T-helper 17 cell (primary cell): ENCODE results near the gene RAG2. TPM values are rescaled to one million over a fixed set of nuclear protein-coding genes. Genes with fewer than 3 reads are reported as not detected.
"Not testable (repeated sequence)": the region's sequence is repeated elsewhere in the genome, so short reads cannot be mapped to it uniquely, and the experiment has no call there.

Source experiments
- ATAC-seq: fragments of 150-1000 bp; cut with Tn5 transposase; 2 replicates; pipeline ENCODE4 v1.10.0; 2021; ENCODE audit warnings: mild to moderate bottlenecking, moderate library complexity
- DNase-seq, 3 donors: peaks; one replicate each; pipeline versions ENCODE4 v3.0.0 to v3.0.0-alpha.2; 2020 to 2021
- H3K9me3 ChIP-seq: one replicate; pipeline ENCODE4 v1.7.0; 2013; ENCODE audit warnings: low read length, mild to moderate bottlenecking; ENCODE audit not compliant: control insufficient read depth, poor library complexity, severe bottlenecking
- H3K27ac Mint-ChIP-seq: one replicate; pipeline ENCODE4 v1.8.0; 2022; ENCODE audit warnings: mild to moderate bottlenecking, moderate library complexity, mixed read lengths
- H3K27me3 Mint-ChIP-seq: one replicate; pipeline ENCODE4 v1.8.0; 2022; ENCODE audit warnings: mixed read lengths
- H3K36me3 Mint-ChIP-seq: one replicate; pipeline ENCODE4 v1.8.0; 2022; ENCODE audit warnings: low read depth, mixed read lengths
- H3K4me1 Mint-ChIP-seq: one replicate; pipeline ENCODE4 v1.8.0; 2022; ENCODE audit warnings: mild to moderate bottlenecking, mixed read lengths
- H3K4me3 Mint-ChIP-seq: one replicate; pipeline ENCODE4 v1.8.0; 2022; ENCODE audit warnings: mild to moderate bottlenecking, moderate library complexity, mixed read lengths
- total RNA-seq, 4 donors: library from RNA in 2 of 4; stranded (reverse) in 2 of 4; gene quantifications; one replicate each; pipeline ENCODE4 v1.2.3 and lab custom pipeline; 2022 to 2026

The RAG2 gene
- total RNA-seq, 2 donors from 2014 or later, result not detected

- ATAC-seq (peak; percentile 75), DNase-seq (no peak)
- H3K9me3 ChIP-seq, result no peaks in the 10 kb centered on the region
- H3K4me3 Mint-ChIP-seq, result peak overlapping the region; percentile 63
- H3K27me3 Mint-ChIP-seq, result peaks cover under 1% of the 10 kb centered on the region
- peaks cover 19% of the 10 kb centered on the region for H3K4me1 Mint-ChIP-seq
- no peaks in the 10 kb centered on the region for H3K36me3 Mint-ChIP-seq
- H3K27ac Mint-ChIP-seq, result peak overlapping the region; percentile 27
Measured at GRCh38 chr11:36558571-36559413, 39.2 kb downstream of the RAG2 start.

GRCh38 chr11:36557991-36558390 is 40.0 kb downstream of the RAG2 start:
- H3K4me3 Mint-ChIP-seq, result peak overlapping the region; percentile 63
- H3K27me3 Mint-ChIP-seq, result no peaks in the 10 kb centered on the region
- DNase-seq (no peak), ATAC-seq (no peak)
- no peaks in the 10 kb centered on the region for H3K36me3 Mint-ChIP-seq
- peaks cover 19% of the 10 kb centered on the region for H3K4me1 Mint-ChIP-seq
- peak overlapping the region; percentile 27 for H3K27ac Mint-ChIP-seq
- H3K9me3 ChIP-seq, result no peaks in the 10 kb centered on the region

- ATAC-seq, H3K9me3 ChIP-seq, H3K27ac Mint-ChIP-seq, H3K36me3 Mint-ChIP-seq, H3K4me3 Mint-ChIP-seq, DNase-seq, H3K27me3 Mint-ChIP-seq: not testable (repeated sequence)
- H3K4me1 Mint-ChIP-seq, result peaks cover 19% of the 10 kb centered on the region
Measured at GRCh38 chr11:36557390-36557789, 40.6 kb downstream of the RAG2 start.

GRCh38 chr11:36550385-36551115 is 47.5 kb downstream of the RAG2 start:
- Mint-ChIP-seq H3K27me3 (peaks cover 17% of the 10 kb centered on the region), H3K4me3 (no peak overlapping the region)
- ATAC-seq, result no peak

More at GRCh38 chr11:36550385-36551115, 47.5 kb downstream of the RAG2 start:
- H3K36me3 Mint-ChIP-seq, result peaks cover 5% of the 10 kb centered on the region
- no peak overlapping the region for H3K27ac Mint-ChIP-seq
- no peaks in the 10 kb centered on the region for H3K9me3 ChIP-seq
- DNase-seq, result no peak
- peaks cover 14% of the 10 kb centered on the region for H3K4me1 Mint-ChIP-seq

Other genes starting within 250 kb of the RAG2 start
- 10 to 100 TPM; 20.2 to 26.2 TPM for gene TRAF6, start 88.0 kb downstream of the RAG2 start, total RNA-seq
- gene RAG1, start 30.2 kb downstream of the RAG2 start, total RNA-seq, result under 1 TPM; 0.16 to 0.27 TPM
- gene IFTAP, start 3.7 kb downstream of the RAG2 start, total RNA-seq, result 1 to 10 TPM; 1.9 to 4.4 TPM